HEK293 (cell line): ENCODE measurements around the gene FOXP1.

Experiments used
- CTCF ChIA-PET: fragments of 350-600 bp; formaldehyde crosslinking; extraction: SDS; loops from one replicate; lab custom pipeline; 2021; ENCODE audit warnings: antibody characterized with exemption; lab: Yijun Ruan, JAX
- POLR2A ChIA-PET: fragments of 300-600 bp; formaldehyde crosslinking; extraction: SDS; loops from one replicate; lab custom pipeline; 2020; ENCODE audit warnings: antibody characterized with exemption, inconsistent platforms; lab: Yijun Ruan, JAX
- H3K27ac ChIP-seq: fragments of 200-500 bp; sonication (Bioruptor generic); 2 replicates; pipeline ENCODE4 v1.5.1; 2014; ENCODE audit warnings: low read depth, low read length, control low read depth, inconsistent platforms; ENCODE audit errors: extremely low read depth
- H3K36me3 ChIP-seq, 2 experiments: fragments of 200-500 bp in 1 of 2; sonication (Bioruptor generic) in 1 of 2; 1 replicate in 1 of 2; 2 replicates in 1 of 2; pipeline ENCODE4 v1.5.1; 2014 to 2017; ENCODE audit warnings: inconsistent platforms in 2 of 2, low read length in 2 of 2; ENCODE audit not compliant: control insufficient read depth in 2 of 2, insufficient read depth in 1 of 2
- H3K4me1 ChIP-seq: fragments of 200-500 bp; sonication (Bioruptor generic); 2 replicates; pipeline ENCODE4 v1.5.1; 2014; ENCODE audit warnings: mild to moderate bottlenecking, low read length, inconsistent platforms; ENCODE audit not compliant: control insufficient read depth, insufficient read depth
- H3K4me3 ChIP-seq: 2 replicates; pipeline ENCODE4 v1.5.1; 2011; ENCODE audit warnings: low read depth, mild to moderate bottlenecking, control low read depth, low read length, moderate library complexity
- H3K9me3 ChIP-seq: fragments of 200-500 bp; sonication (Bioruptor generic); 2 replicates; pipeline ENCODE4 v1.5.1; 2014; ENCODE audit warnings: low read depth, low read length, inconsistent platforms; ENCODE audit not compliant: control insufficient read depth, insufficient read depth
- ATF2 ChIP-seq: fragments of 450-650 bp; formaldehyde crosslinking; IDR thresholded peaks from 2 replicates; pipeline ENCODE4 v1.5.1; 2016; ENCODE audit warnings: missing biosample characterization, missing genetic modification characterization, low read depth
- GLI4 ChIP-seq: fragments of 450-650 bp; formaldehyde crosslinking; IDR thresholded peaks from 2 replicates; pipeline ENCODE4 v1.5.1; 2016; ENCODE audit warnings: missing biosample characterization, missing genetic modification characterization
- GLIS1 ChIP-seq: fragments of 450-650 bp; formaldehyde crosslinking; IDR thresholded peaks from 2 replicates; pipeline ENCODE4 v1.5.1; 2016; ENCODE audit warnings: missing biosample characterization, missing genetic modification characterization
- KLF16 ChIP-seq: fragments of 450-650 bp; formaldehyde crosslinking; IDR thresholded peaks from 2 replicates; pipeline ENCODE4 v1.5.1; 2017; ENCODE audit warnings: missing biosample characterization, missing genetic modification characterization
- OSR2 ChIP-seq: fragments of 450-650 bp; formaldehyde crosslinking; IDR thresholded peaks from 2 replicates; pipeline ENCODE4 v1.5.1; 2016; ENCODE audit warnings: missing biosample characterization, missing genetic modification characterization
- OVOL3 ChIP-seq: fragments of 450-650 bp; formaldehyde crosslinking; IDR thresholded peaks from 2 replicates; pipeline ENCODE4 v1.5.1; 2016; ENCODE audit warnings: missing biosample characterization, missing genetic modification characterization
- PRDM1 ChIP-seq: fragments of 450-650 bp; formaldehyde crosslinking; IDR thresholded peaks from 2 replicates; pipeline ENCODE4; 2016; ENCODE audit warnings: missing biosample characterization, missing genetic modification characterization
- PRDM10 ChIP-seq: fragments of 450-650 bp; formaldehyde crosslinking; IDR thresholded peaks from 2 replicates; pipeline ENCODE4 v1.5.1; 2016; ENCODE audit warnings: missing biosample characterization, missing genetic modification characterization
- REPIN1 ChIP-seq: fragments of 450-650 bp; formaldehyde crosslinking; IDR thresholded peaks from 2 replicates; pipeline ENCODE4 v1.5.1; 2017; ENCODE audit warnings: missing biosample characterization, missing genetic modification characterization, low read depth
- SP3 ChIP-seq: fragments of 450-650 bp; formaldehyde crosslinking; IDR thresholded peaks from 2 replicates; pipeline ENCODE4 v1.5.1; 2016; ENCODE audit warnings: missing biosample characterization, missing genetic modification characterization
- SP7 ChIP-seq: fragments of 450-650 bp; formaldehyde crosslinking; IDR thresholded peaks from 2 replicates; pipeline ENCODE4 v1.5.1; 2016; ENCODE audit warnings: missing biosample characterization, missing genetic modification characterization
- ZBTB17 ChIP-seq: fragments of 450-650 bp; formaldehyde crosslinking; IDR thresholded peaks from 2 replicates; pipeline ENCODE4 v1.5.1; 2016; ENCODE audit warnings: missing biosample characterization, missing genetic modification characterization
- ZFP37 ChIP-seq: fragments of 450-650 bp; formaldehyde crosslinking; IDR thresholded peaks from 2 replicates; pipeline ENCODE4 v1.5.1; 2016; ENCODE audit warnings: missing biosample characterization, missing genetic modification characterization
- ZFP69B ChIP-seq: fragments of 450-650 bp; formaldehyde crosslinking; IDR thresholded peaks from 2 replicates; pipeline ENCODE4 v1.5.1; 2016; ENCODE audit warnings: missing biosample characterization, missing genetic modification characterization
- ZNF10 ChIP-seq: fragments of 450-650 bp; formaldehyde crosslinking; IDR thresholded peaks from 2 replicates; pipeline ENCODE4 v1.5.1; 2017; ENCODE audit warnings: missing biosample characterization, missing genetic modification characterization
- ZNF174 ChIP-seq: fragments of 450-650 bp; formaldehyde crosslinking; IDR thresholded peaks from 2 replicates; pipeline ENCODE4 v1.5.0; 2017; ENCODE audit warnings: missing biosample characterization, mild to moderate bottlenecking, missing genetic modification characterization
- ZNF19 ChIP-seq: fragments of 450-650 bp; formaldehyde crosslinking; IDR thresholded peaks from 2 replicates; pipeline ENCODE4; 2016; ENCODE audit warnings: missing biosample characterization, missing genetic modification characterization, low read depth
- ZNF239 ChIP-seq: fragments of 450-650 bp; formaldehyde crosslinking; IDR thresholded peaks from 2 replicates; pipeline ENCODE4 v1.5.1; 2016; ENCODE audit warnings: missing biosample characterization, missing genetic modification characterization
- ZNF302 ChIP-seq: fragments of 450-650 bp; formaldehyde crosslinking; IDR thresholded peaks from 2 replicates; pipeline ENCODE4 v1.5.1; 2016; ENCODE audit warnings: missing biosample characterization, missing genetic modification characterization, low read depth
- ZNF600 ChIP-seq: fragments of 450-650 bp; formaldehyde crosslinking; IDR thresholded peaks from 2 replicates; pipeline ENCODE4 v1.5.1; 2016; ENCODE audit warnings: missing biosample characterization, missing genetic modification characterization
- ZNF610 ChIP-seq: fragments of 450-650 bp; formaldehyde crosslinking; IDR thresholded peaks from 2 replicates; pipeline ENCODE4 v1.5.1; 2016; ENCODE audit warnings: missing biosample characterization, missing genetic modification characterization, borderline replicate concordance
- ZNF626 ChIP-seq: fragments of 450-650 bp; sonication (Bioruptor Pico); formaldehyde crosslinking; IDR thresholded peaks from 2 replicates; pipeline ENCODE4 v1.5.1; 2018; ENCODE audit warnings: missing biosample characterization, missing genetic modification characterization, inconsistent platforms
- ZNF629 ChIP-seq: fragments of 450-650 bp; formaldehyde crosslinking; IDR thresholded peaks from 2 replicates; pipeline ENCODE4 v1.5.1; 2017; ENCODE audit warnings: missing biosample characterization, missing genetic modification characterization
- ZNF701 ChIP-seq: fragments of 450-650 bp; formaldehyde crosslinking; IDR thresholded peaks from 2 replicates; pipeline ENCODE4 v1.5.1; 2016; ENCODE audit warnings: missing biosample characterization, missing genetic modification characterization
- ZNF785 ChIP-seq: fragments of 450-650 bp; formaldehyde crosslinking; IDR thresholded peaks from 2 replicates; pipeline ENCODE4 v1.5.1; 2016; ENCODE audit warnings: missing biosample characterization, missing genetic modification characterization
- ZSCAN23 ChIP-seq: fragments of 450-650 bp; formaldehyde crosslinking; IDR thresholded peaks from 2 replicates; pipeline ENCODE4 v1.5.1; 2016; ENCODE audit warnings: missing biosample characterization, missing genetic modification characterization

FOXP1 gene

GRCh38 chr3:71601811-71602210 lies 18.3 kb upstream of the FOXP1 start:
- CTCF ChIA-PET = no interaction called here
- TF ChIP-seq ZNF19 (tag by site-specific recombination) (no peak), ZNF600 (tag by site-specific recombination) (peak; percentile 57; the same call in 1 of the 2 replicates), SP3 (no peak), ZNF629 (tag by site-specific recombination) (peak; percentile 67)
- TF ChIP-seq, all 188 proteins: peak for 2

GRCh38 chr3:71600646-71601288 lies 17.2 kb upstream of the FOXP1 start:
- Histone ChIP-seq H3K27ac (no peak overlapping the region), H3K4me1 (no peaks in the 10 kb centered on the region), H3K9me3 (no peaks in the 10 kb centered on the region), H3K4me3 (no peak overlapping the region), H3K36me3 (no peaks in the 10 kb centered on the region)
- TF ChIP-seq ZNF626 (tag by site-specific recombination) (no peak), ZNF785 (tag by site-specific recombination) (no peak), ZFP37 (tag by site-specific recombination) (no peak), ZBTB17 (tag by site-specific recombination) (no peak), KLF16 (tag by site-specific recombination) (no peak), PRDM10 (tag by site-specific recombination) (no peak), ZNF701 (tag by site-specific recombination) (no peak), ZNF239 (tag by site-specific recombination) (no peak), GLIS1 (tag by site-specific recombination) (no peak), OVOL3 (tag by site-specific recombination) (no peak), ZNF610 (tag by site-specific recombination) (no peak), REPIN1 (tag by site-specific recombination) (no peak)
- ChIA-PET CTCF (no interaction called here), POLR2A (no interaction called here)

More at GRCh38 chr3:71601811-71602210, 18.3 kb upstream of the FOXP1 start:
- no peak overlapping the region for H3K27ac ChIP-seq
- no peaks in the 10 kb centered on the region for H3K9me3 ChIP-seq
- POLR2A ChIA-PET = no interaction called here
- no peaks in the 10 kb centered on the region for H3K4me1 ChIP-seq
- no peaks in the 10 kb centered on the region for H3K36me3 ChIP-seq
- no peak overlapping the region for H3K4me3 ChIP-seq

- Histone ChIP-seq H3K27ac (no peak overlapping the region), H3K36me3 (no peaks in the 10 kb centered on the region), H3K9me3 (no peaks in the 10 kb centered on the region), H3K4me3 (no peak overlapping the region), H3K4me1 (no peaks in the 10 kb centered on the region)
- POLR2A ChIA-PET = no interaction called here
- CTCF ChIA-PET = interaction anchor here (0.9 to 1.6 kb wide), 2 partner anchors 12 to 13 kb away, joined by 3 to 4 read pairs; no protein-coding TSS in a partner anchor
- no peak for TF ChIP-seq ATF2
- TF ChIP-seq ZNF10 (tag by site-specific recombination) = no peak
- TF ChIP-seq GLI4 (tag by site-specific recombination) = no peak
- TF ChIP-seq ZNF302 (tag by site-specific recombination) = no peak
- no peak for TF ChIP-seq ZNF785 (tag by site-specific recombination)
- TF ChIP-seq OSR2 = no peak
- TF ChIP-seq PRDM1 (tag by site-specific recombination) = no peak
- no peak for TF ChIP-seq ZFP69B (tag by site-specific recombination)
- no peak for TF ChIP-seq ZSCAN23 (tag by site-specific recombination)
- TF ChIP-seq SP7 = no peak
- TF ChIP-seq OVOL3 (tag by site-specific recombination) = no peak
- TF ChIP-seq ZNF174 = no peak
- TF ChIP-seq, all 188 proteins: peak for 0
Observed at GRCh38 chr3:71599416-71599815, 15.9 kb upstream of the FOXP1 start.
